Limb (tissue), 2 donors: ENCODE data around the gene UHMK1.

Source experiments
- DNase-seq, 2 donors: peaks; one replicate each; pipeline ENCODE4 v3.0.0-alpha.2; 2016; ENCODE audit errors: extremely low spot score in 2 of 2

The UHMK1 gene

DNA sequence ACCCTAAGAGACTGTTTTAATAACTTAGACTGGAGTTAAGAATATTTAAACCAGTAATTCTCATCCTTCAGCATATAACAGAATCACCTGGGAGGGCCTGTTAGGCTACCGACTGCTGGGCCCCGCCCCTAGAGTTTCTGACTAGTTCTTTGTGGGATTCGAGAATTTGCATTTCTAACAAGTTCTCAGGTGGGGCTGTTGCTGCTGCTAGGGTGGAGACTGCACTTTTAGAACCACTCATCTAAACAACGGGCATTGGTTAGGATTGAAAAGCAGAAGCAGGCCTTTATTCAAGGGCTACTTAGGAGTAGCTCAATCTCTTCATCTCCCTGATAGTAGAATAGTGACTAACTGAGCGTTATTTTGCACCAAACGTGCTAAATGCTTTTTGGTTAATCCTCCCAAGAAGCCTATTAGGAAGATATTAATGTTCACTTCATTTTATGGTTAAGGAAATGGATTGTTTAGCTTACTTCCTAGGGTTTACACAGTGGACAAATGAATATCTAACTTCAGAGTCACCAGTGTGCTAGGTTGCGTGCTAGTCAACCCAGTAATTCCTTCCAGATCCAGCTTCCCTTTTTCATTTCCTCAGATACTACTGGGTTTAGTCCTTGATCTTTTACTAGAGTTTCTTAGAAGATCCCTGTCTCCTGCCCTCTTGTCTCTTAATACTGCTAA is 32.8 kb downstream of the UHMK1 start:
- DNase-seq: no peak

DNA sequence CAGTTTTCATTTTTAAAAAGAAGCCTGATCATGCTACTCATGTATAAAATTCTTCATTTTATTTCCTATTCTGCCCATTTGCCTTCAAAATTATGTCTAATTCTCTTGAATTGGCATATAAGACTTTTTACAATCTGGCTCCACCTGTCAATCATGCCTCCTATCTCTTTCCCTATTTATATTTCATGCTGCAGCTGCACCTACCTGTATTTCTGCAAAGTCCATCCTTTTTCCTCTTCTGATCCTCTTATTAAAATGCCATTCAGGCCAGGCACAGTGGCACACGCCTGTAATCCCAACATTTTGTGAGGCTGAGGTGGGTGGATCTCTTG is 33.3 kb downstream of the UHMK1 start:
- DNase-seq: no peak

DNA sequence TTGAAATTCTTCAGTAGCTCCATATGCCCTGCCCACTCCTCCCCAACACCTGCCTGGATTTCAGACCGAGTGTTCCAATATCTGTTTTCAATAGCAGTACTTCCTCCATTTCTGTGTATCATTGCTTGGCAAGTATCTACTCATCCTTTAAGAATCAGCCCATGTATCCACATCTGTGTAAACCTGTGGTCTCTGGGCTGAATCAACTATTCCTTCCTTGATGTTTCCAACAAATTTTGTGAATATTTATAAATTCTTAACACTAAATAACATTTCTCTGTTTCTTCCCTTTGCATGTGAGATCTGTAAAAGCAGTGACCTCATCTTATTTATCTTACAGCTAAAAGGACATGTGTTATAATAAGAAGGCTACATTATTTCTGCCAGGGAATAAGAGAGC is 37.9 kb downstream of the UHMK1 start:
- DNase-seq: no peak

DNA sequence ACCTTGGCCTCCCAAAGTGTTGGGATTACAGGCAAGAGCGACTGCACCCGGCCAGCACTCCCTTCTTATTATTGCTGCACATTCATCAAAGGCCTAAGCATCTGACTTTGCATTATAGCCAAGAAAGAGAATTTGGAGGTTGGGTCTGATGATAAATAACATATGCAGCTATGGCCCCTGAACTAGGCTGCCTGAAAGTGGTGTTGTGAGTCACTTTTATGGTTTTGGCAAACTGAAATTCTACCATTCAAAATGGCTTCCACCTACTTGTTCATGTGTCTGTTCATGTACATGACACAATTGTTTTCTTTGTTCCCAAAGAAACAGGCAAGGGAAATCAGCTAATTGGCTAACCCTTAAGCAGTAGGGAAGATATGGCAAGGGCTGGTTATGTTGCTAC is 38.9 kb downstream of the UHMK1 start:
- DNase-seq: no peak

DNA sequence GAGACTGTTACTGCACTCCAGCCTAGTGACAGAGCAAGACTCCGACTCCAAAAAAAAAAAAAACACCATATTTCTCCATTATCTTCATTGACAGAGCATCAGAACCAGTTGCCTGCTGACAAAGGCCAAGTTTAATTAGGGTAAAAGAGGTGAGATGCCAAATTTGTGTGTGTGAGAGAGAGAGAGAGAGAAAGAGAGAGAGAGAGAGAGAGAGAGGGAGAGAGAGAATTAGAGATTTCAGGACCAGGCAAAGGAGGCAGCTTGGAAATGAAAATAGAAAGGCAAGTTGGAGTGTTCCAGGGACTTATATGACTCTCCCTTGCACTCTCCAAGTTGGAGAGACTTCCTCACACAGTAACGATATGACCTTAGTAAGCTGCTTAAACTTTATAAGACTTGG is 39.6 kb downstream of the UHMK1 start:
- no peak for DNase-seq

DNA sequence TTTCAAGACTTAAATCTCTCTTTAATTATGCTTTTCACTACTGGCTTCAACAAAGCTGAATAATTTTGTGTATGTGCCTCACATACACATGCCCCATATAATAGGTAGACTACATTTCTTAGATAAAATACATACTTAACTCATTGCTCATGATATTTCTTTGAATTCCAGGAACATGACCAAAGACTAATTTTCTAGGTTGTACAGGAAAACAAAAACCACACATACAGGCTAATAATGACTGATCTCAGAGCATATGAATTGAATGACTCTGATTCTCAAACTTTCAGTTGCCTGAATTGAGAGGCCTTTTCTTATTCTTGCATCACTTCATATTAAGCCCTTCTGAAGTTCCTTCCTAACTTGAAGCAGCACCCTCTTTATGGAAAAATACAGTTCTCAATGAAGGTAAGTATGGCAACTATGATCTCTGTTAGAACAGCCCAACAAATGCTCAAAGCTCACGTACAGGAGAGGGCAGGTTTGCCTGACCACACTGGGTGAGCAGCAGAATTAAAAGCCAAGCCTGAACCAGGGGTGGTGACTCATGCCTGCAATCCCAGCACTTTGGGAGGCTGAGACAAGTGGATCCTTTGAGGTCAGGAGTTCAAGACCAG is 41.3 kb downstream of the UHMK1 start:
- DNase-seq: no peak

DNA sequence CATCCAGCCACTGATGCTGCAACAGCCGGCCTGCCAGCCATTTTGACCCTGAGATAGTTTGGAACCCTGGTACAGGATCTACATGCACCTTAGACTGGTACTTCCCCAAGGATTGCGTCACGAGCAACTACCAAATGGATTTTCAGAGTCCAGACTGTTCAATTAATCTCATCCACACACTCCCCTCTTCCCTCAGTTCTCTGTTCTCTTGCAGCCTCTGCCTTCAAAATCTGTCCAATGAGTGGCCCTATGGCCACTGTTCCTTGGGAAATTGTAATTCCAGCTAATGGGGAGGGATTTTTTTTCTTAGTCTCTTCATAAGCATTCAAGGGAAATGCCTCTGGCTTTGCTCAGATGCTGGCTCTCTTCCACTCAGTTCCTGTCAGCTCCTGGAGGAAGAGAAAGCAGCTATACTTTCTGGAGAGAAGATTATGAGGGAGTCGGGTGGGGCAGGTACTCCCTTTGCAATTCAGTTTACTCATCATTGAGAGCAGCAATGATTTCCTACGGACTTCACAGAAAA is 44.1 kb downstream of the UHMK1 start:
- peak in 1 of 2 donors; percentile 63 for DNase-seq

DNA sequence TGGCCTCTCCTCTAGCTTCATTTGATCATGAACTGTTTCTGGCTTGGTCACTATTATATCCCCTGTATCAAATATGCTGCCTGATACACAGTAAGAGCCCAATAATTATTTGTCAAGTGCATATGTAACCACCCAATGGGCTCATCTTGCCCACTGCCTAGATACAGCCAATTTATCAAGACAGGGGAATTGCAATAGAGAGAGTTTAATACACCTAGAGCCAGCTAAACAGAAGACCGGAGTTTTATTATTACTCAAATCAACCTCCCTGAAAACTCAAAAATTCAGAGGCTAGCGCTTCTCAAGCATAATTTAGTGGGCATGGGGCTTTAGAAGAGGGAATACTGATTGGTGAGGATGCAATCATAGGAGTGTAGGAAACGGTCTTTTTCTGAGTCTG is 45.6 kb downstream of the UHMK1 start:
- no peak for DNase-seq

DNA sequence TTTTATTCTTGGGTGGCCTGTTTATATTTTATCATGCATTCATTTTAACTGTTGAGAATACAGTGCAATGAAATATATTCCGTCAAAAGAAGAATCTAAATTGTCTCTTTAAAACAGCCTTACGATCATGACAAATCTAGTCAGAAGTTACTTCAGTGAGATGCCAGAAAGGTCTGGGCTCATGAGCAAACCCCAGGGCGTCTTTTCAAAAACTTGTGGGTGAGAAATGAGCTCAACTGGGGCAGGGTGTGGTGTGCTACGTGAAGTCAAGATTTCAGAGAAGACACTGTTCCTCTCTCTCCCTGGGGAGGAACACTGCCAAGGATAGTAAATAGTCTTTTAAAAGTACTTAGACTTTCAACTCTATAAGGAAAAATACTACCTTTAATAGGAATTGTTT is 50.6 kb downstream of the UHMK1 start:
- no peak for DNase-seq

DNA sequence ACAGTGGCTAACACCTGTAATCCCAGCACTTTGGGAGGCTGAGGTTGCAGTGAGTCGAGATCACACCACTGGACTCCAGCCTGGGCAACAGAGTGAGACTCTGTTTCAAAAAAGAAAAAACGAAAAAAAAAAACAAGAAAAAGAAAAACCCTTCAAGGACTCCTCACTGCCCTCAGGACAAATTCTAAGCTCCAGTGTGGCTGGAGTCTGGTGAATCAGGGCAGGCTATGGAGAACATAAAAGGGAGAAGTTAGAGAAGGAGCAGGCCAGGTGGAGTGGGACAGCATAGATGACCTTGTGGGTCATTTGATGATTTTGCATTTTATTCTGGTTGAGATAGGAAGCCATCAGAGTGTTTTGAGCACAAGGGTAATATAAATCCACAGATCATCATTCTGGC is 51.4 kb downstream of the UHMK1 start:
- no peak for DNase-seq

DNA sequence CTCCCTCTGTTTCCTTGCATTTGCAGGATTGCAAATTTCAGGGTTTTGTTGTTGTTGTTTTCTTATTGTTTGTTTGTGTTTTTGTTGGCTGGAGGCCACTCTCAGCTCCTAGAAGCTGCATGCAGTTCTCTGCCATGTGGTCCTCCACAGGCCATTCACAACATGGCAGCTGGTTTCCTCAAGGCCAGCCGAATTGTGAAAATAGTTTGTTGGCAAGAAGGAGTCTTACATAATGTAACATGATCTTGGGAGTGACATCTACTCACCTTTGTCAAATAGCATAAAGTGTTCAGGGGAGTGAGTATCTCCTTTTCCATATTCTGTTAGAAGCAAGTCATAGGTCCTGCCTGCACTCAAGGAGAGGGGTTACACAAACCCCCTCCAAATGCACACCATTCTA is 53.3 kb downstream of the UHMK1 start:
- DNase-seq: no peak

DNA sequence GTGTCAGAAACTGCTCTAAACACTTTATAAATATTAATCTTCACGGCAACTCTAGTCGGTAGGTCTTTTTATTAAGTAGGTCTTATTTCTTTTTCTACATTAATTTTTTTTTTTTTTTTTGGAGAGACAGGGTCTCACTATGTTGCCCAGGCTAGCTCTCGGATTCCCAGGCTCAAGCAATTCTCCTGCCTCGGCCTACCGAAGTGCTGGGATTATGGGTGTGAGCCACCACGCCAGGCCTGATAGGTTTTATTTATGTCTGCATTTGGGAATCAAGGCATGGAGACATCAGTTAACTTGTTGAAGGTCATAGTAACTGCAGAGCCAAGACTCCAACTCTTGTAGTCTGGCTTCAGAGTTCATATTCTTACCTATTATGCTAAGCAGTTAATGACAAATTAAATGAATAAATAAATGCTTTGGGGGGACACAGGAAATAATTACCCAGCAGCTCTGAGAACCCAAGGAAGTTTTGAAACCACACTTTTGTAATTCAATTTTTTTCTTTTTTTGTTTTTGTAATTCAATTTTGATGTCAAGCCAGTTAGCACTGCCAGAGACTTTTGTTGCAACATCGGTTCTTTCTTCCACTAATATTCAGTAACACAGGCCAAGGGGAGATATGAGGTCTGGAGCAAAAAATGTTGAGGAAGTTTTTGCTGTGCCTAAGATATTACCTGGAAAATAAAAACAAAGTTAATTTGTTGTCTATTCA is 54.5 kb downstream of the UHMK1 start:
- DNase-seq: no peak

DNA sequence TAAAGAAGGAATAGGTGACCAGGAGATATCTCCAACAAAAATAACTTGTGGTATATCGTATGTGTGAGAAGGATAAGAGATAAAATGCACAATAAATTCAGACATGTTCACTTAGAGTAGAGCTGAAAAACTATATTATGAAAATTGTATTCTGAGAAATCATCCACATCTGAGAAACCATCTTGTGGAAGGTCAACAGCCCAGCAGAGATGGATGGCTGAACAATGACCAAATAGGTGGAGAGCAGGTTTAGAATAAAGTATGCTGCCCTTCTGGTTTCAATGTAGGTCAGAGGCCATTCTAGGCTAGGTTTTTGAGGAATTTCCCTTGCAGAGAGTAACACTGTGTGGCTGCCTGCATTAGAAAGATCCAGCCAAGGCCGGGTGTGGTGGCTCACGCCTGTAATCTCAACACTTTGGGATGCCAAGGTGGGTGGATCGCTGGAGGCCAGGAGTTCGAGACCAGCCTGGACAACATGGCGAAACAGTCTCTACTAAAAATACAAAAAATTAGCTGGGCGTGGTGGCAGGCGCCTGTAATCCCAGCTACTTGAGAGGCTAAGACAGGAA is 55.1 kb downstream of the UHMK1 start:
- DNase-seq: no peak

DNA sequence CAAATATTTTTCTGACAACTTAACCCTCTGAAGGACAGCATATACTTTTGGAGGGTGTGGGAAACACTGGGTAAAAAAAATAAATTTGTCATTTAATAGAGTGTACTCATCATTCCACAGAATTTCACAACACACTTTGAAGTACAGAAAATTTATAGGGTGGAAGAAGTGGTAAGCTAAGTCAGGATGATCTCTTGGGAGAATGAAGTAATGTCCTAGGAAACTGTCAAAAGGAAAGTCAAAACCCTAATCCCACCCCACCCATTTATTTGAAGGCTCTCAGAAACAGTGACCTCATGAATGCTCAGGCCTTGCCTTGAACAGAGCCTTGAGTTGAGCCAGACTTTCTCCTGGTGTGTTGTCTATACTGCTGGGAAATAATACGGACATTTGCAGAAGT is 56.6 kb downstream of the UHMK1 start:
- no peak for DNase-seq

DNA sequence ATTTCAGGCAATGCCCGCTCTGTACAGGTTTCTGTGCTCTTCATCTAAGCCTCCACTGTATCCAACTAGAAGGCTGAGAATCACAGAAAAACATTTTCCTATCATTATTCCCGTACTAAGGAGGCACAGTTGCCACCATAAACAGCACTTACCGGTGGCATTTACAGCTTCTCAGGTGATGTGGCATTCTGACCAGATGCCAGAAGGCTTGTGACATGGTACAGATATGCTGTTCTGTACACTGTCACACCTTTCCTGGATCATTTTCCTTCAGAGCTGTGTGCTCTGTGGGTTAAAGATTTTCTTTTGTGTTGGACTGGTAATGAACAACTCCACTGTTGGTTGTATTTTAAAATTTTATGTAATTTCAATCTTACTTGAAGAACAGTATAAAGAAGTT is 59.9 kb downstream of the UHMK1 start:
- no peak for DNase-seq

DNA sequence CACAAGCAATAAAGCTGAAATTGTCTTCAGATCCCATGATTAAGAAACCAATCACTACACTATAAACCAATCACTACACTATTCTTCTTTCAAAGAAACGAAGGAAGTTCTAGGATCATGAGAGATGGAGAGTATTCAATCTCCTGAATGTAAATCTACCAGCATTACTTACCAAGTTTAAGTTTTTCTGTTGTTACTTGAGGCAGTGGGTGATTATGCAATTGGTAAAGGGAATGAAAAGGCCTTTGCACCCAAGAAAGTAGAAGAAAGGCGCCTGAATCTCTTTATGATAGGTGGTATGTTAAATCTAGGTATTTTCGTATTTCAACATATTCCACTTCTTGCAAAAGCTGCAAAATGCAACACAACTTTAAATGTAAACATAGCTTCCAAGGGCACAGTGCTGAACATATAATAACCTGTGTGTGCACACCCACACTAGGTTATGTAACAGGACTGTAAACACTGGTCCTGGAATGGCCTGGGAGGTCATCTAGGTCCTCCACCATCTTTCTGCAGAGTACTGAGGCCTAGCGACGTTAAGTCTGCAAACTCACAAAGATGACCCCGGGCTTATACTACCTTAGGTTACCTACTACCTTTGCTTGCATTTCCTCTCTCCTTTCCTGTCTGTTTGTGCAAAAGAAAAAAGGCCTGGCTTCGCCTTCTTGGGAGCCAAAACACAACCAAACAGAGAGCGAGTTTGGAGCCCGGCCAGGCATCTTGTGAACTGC is 62.9 kb downstream of the UHMK1 start:
- DNase-seq: peak in 1 of 2 donors; percentile 36

DNA sequence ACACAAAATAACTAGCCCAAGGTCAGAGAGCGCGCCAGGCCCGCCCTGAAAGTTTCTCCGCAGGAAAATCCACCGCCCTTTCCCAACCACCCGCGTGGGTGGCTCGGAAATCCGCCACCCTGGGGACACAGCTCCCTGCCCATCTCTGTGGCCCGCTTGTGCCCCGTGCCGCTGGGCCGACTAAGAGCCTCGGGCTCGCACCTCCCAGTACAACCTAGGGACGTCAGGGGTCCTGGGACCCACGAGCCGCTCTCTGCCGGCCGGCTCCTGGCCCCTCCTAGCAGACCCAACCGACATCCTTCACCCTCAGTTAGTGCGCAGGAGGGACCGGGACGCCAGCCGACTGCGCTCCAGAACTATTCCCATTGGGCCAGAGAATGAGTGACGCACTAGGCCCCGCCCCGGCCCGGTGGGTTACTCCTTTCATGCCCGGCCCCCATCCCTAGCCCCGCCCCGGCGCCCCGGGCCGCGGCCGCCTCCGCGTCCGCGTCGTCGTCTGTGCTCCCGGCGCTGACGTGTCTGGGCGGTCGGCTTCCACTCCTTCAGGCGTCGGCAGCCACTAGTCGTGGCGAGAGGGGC is 63.5 kb downstream of the UHMK1 start:
- peak; percentile 97 to 99 for DNase-seq

DNA sequence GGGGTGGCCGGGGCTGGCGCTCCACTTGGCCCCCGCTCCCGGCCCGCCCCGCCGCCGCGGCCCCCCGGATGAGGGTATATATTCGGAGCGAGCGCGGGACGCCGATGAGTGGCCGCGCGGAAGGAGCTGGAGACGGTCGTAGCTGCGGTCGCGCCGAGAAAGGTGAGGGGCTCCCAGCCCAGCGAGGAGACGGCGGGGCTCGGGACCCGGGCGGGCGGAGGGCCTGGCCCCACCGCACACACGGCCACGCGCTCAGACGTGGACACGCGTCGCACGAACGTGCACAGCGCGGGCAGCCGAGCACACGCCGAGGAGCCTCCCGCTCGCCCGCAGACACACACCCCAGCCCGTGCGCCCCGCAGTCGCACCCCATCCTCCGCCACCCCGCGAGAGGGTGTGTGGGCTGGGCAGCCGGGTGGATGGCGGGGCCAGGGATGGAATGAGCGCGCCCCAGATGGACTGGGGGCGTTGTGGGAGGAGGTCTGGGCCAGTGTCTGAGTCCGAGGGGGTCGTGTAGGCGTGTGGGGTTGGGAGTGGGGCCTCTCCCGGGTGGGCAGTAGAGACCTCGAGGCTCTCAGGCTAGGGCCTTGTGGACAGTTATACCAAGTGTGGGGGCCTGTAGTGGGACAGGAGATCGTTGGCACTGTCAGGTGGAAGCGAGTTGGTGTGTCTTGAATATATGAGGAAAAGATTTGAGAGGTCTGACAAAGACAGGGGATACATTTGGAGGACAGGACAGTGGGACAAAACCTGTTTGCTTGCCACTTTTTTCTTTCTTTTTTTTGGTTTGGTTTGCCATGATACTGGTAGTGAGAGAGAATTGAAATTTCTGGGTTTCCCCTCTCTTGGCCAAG is 64.2 kb downstream of the UHMK1 start, which contains the start of gene UAP1:
Gene UAP1 (plus strand): TSS at position 107 of the 854 bp plus-strand sequence. CDS start 4,347 bp downstream, outside the sequence.
- peak in 1 of 2 donors; percentile 19 for DNase-seq

DNA sequence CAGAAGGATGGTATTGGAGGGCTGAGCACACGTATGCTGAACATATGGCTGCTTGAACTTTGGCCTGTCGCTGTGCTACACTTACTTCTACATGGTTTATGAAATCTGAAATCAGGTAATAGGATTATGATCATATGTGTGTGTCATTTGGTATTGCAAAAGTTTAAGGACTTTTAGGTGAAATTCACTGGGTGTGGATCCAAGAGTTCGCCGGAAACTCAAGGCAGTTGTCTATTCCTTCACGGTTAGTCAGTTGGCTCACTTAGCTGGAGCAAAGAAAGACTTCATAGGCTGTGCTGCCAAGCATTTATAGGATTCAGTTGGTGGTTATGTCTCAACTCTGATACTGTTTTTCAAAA is 64.8 kb downstream of the UHMK1 start:
- peak in 1 of 2 donors; percentile 14 for DNase-seq

DNA sequence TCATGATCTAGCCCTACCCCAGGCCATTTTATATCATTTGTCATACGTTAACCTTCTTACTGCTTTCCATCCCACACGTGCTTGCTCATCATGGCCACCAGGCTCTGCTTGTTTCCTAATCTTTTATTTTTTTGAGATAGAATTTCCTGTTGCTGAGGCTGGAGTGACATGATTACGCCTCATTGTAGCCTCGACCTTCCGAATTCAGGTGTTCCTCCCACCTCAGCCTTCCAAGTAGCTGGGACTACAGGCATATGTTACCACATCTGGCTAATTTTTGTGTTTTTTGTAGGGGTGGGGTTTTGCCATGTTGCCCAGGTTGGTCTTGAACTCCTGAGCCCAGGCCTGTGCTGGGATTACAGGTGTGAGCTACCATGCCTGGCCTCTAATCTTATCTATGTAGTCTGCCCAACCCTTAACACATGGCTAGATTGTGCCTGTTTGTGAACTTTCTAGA is 67.2 kb downstream of the UHMK1 start:
- DNase-seq: no peak
